ENCODE results near the gene LPCAT1.
"Not testable (repeated sequence)": the region's sequence is repeated elsewhere in the genome, so short reads cannot be mapped to it uniquely, and the experiment has no call there.

LPCAT1 gene

GRCh38 chr5:1521671-1522600, 1.8 kb downstream of the LPCAT1 start:
- DNase-seq = no peak

GRCh38 chr5:1520791-1521453, 2.8 kb downstream of the LPCAT1 start:
- DNase-seq = no peak

- no peak for DNase-seq
These were observed 4.0 kb downstream of the LPCAT1 start for GRCh38 chr5:1519631-1520210.

GRCh38 chr5:1517838-1518237, 5.9 kb downstream of the LPCAT1 start:
- DNase-seq = no peak

DNA sequence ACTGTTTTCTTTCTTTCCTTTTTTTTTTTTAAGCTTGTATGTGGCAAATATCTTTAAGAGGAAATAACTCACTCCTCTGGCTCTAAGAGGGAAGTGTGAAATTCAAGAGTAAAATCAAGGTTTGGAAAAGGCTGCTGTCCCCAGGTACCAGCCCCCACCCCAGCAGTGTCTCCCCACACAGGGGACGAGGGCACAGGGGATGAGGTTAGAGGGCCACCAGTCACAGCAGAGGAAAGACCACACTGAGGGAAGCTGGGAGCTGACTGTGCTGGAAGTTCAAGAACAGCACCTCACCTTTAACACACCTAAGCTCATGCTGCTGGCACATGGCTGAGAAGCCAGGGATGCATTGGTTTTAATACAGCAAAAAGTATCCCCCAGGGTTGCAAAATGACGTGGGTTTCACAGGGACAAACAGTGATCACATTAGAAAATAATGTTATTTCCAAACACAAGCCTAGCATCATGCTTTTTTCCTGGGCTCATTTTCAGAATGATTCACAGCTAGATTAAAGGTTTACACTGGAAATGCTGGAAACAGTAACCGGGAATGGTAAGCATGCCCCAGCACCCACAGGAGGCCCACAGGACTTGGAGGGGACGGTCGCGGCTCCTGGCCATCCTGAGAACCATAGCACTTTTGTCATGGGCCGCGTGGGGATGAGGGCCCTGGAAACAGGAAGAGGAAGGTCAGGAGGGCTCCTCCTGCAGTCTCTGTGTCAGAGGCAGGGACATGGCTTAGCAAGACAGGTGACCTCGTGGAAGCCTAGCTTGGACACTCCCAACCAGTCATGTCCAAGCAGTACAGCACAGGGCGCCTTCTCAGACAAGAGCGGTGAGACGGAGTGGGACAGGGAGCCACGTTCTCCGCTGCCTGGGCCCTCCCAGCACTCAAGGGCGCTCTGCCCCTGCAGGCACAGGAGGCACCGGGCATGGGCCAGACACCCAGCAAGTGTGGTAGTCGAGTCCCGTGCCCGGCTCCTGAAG, 6.9 kb downstream of the LPCAT1 start:
- no peak for DNase-seq

DNA sequence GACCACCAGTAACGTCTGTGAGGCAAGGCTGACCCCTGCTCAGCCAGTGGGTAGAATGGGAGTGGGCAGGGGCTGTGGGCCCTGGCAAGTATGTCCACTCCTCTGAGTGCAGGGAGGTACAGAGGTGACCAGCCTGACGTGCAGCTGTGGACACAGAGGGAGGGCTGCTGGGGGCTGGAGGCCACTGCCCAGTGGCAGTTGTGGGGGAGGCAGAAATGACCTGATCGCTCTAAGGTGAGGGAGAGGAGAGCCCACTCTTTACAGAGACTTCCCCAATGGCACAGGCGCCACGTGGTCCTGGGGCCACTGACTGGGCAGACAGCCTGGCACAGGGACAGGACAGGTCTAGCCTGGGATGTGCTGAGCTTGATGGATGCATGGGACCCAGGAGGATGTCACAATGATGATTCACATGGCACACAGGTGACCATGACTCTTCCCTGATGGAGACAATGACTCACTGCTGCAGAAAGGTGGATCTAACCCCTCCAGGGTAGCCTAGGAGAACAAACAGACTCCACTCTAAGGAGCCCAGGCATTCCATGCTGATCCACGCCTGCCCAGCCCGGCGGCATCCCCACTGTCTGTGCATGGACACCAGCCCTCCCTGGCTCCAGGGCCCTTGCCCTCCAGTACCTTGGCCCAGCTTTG, 7.7 kb downstream of the LPCAT1 start:
- no peak for DNase-seq

- DNase-seq = no peak
These were observed 8.3 kb downstream of the LPCAT1 start for GRCh38 chr5:1515311-1515920.

DNA sequence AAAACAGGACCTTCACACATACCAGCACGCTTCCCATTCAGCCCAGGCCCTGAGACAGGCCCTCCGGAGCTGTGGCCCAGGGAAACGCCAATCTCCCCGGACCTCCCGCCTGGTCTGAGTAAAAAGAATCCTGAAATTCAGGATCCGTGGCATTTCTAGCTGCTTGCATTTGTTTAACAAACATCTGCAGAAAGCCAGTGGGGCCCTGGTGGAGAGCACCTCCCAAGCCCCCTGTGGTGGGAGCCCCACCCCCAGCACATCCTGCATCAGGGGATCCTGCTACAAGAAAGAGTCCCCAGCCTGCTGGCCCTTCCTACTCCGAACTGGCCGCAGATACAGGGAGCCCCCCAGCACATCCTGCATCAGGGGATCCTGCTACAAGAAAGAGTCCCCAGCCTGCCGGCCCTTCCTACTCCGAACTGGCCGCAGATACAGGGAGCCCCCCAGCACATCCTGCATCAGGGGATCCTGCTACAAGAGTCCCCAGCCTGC, 8.9 kb downstream of the LPCAT1 start:
- not testable (repeated sequence) for DNase-seq

DNA sequence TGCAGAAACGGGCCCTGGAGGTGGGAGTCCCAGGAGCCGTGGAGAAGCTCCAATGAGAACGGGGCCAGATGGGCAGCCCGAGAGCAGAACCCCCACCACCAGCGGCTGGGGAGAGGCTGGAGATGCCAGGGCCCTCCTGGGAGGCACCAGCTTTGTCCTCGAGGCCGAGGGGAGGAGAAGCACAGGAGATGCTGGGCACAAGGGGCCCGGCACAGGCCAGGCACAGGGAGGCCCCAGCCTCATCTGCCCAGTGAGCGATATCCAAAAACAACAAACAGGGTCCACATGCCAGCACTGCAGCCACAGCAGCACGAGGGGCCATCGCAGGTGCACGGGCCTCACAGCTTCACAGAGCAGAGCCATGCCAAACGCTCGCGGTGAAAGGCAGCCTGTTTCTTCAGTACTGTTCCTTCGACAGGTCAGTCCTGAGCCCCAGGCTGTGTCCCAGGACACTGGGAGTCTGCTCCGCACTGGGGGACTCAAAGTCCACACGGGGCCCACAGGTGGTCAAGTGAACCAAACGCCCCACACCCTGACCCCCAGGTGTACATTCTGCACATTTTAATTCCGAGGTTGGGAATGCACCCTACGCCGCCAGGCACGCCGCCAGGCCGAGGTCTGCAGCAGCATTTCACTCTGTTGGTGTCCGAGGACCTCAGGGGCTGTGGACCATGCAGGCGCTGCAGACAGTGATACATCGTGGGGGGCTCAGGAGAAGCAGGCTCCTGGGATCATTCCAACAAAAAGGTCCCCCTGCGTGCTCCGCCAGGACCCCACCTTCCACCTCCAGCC, 9.5 kb downstream of the LPCAT1 start:
- no peak for DNase-seq

GRCh38 chr5:1513326-1514026, 10.3 kb downstream of the LPCAT1 start:
- DNase-seq = no peak

- DNase-seq = no peak
These were observed 11.0 kb downstream of the LPCAT1 start for GRCh38 chr5:1512541-1513291.

GRCh38 chr5:1511651-1512540, 11.9 kb downstream of the LPCAT1 start:
- no peak for DNase-seq

GRCh38 chr5:1511048-1511447, 12.7 kb downstream of the LPCAT1 start:
- DNase-seq = no peak

GRCh38 chr5:1510631-1511030, 13.1 kb downstream of the LPCAT1 start:
- no peak for DNase-seq

- DNase-seq = no peak
These were observed 13.6 kb downstream of the LPCAT1 start for GRCh38 chr5:1510151-1510561.

GRCh38 chr5:1509346-1510085, 14.2 kb downstream of the LPCAT1 start:
- no peak for DNase-seq

- no peak for DNase-seq
These were observed 15.0 kb downstream of the LPCAT1 start for GRCh38 chr5:1508659-1509290.

Data from cerebellar nuclear complex (tissue), 1 donor.